Measurements from ENCODE around the gene SLAMF9. TPM values are rescaled to one million over a fixed set of nuclear protein-coding genes. Genes with fewer than 3 reads are reported as not detected.
A peak's percentile ranks its signal among the peaks of the same experiment; 100 is the strongest.

SLAMF9 gene
- total RNA-seq, 4 donors from 2014 or later, result not detected

DNA sequence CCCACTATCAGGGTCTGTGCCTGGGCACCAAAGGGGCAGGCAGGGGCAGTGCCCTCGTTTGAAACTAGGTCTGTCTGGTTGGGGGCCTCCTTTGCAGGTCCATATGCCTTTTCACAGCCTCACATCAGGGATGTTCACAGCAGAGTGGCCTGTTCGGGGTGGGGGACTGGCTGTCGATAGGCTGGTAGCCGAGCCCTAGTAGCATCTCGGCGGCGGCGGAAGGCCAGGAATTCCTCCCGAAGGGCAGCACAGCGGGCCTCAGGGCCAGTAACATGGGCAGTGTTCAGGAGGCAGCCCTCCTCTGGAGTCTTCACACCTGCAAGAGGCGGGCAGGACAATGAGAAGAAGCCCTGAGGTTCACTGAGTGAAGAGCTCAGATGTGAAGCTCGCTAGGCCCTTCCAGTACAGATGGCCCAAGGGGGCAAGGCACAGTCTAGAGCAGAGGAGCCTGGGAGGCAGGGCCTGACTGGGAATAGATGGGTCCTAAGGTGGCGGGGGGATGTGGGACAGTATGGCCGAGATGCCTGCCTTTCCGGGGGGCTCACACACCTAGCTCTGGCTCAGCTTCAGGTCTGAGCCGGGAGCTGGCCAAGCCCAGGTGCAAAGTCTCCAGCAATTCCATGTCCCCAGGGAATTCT lies 26.7 kb downstream of the SLAMF9 start:
- WGBS, 2 donors, result 90 to 91% methylated on average over 16 of the region's 16 CpGs
- intact Hi-C loops (cut with DNase I; ENCODE audit: low total_unique reads), result no loop called here
- no peak overlapping the region for H3K4me3 ChIP-seq (ENCODE audit: low read depth, poor library complexity, severe bottlenecking)
- TF ChIP-seq, protein P1, sequence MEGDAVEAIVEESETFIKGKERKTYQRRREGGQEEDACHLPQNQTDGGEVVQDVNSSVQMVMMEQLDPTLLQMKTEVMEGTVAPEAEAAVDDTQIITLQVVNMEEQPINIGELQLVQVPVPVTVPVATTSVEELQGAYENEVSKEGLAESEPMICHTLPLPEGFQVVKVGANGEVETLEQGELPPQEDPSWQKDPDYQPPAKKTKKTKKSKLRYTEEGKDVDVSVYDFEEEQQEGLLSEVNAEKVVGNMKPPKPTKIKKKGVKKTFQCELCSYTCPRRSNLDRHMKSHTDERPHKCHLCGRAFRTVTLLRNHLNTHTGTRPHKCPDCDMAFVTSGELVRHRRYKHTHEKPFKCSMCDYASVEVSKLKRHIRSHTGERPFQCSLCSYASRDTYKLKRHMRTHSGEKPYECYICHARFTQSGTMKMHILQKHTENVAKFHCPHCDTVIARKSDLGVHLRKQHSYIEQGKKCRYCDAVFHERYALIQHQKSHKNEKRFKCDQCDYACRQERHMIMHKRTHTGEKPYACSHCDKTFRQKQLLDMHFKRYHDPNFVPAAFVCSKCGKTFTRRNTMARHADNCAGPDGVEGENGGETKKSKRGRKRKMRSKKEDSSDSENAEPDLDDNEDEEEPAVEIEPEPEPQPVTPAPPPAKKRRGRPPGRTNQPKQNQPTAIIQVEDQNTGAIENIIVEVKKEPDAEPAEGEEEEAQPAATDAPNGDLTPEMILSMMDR (IDR thresholded peaks at IDR 0.05), result no peak
- TF ChIP-seq POLR2A (IDR thresholded peaks at IDR 0.05), result no peak
- no peak for DNase-seq (ENCODE audit: low spot score in 2 of 2)

GRCh38 chr1:159925719-159926078 lies 28.3 kb downstream of the SLAMF9 start:
- peak overlapping the region; percentile 78 for H3K4me3 ChIP-seq (ENCODE audit: low read depth, poor library complexity, severe bottlenecking)
- TF ChIP-seq, protein P1 (IDR thresholded peaks at IDR 0.05), result no peak
- no peak for TF ChIP-seq POLR2A (IDR thresholded peaks at IDR 0.05)
- intact Hi-C loops (cut with DNase I; ENCODE audit: low total_unique reads), result no loop called here
- 4 to 7% methylated on average over 7 of the region's 7 CpGs for WGBS, 2 donors
- DNase-seq (ENCODE audit: low spot score in 2 of 2), result no peak

DNA sequence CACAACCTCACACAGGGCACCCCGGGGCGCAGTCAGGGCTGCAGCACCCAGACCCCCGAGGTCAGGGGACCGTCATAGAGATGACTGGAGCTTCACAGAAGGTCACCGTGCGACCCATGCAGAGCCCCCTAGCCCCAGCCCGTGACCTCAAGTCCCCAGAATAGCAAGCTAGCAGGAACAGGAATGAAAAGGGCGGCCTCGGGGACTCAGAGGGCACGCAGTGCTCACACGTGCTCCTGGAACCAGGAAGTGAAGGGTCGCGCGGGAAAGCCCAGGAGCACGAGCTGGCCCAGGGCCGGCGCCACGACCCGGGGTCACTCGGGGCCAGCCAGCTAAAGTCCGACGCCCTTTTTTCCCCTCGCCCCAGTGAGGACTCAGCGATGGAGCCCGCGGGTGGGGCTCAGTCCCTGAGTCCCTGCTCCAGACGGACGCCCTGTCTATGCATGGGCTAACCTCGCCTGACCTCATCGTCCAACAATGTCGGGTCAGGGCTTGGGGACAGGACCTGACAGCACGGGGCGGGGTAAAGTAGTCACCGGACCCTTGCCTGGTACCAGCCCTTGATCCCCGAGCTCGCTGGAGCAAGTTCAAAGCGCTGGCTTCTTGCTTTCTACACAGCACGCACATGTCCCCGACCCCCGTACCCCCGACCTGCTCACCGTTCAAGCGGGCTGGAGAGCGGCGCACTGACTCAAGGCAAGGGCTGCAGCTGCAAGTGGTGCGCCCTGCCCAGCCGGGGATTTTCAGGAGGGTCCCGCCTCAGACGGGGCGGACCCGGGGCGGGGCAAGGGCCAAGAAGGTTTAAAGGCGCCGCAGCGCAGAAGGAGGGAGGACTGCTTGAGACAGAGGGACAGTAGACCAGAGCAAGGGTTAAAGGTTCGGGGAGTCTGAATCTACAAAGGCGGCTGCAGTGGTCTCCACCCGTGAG lies 29.0 kb downstream of the SLAMF9 start, which contains the start of gene TAGLN2:
Gene TAGLN2 (minus strand): TSS at position 717 of the 928 bp plus-strand sequence. CDS start 4,998 bp downstream, outside the sequence.
- TF ChIP-seq, protein P1 (IDR thresholded peaks at IDR 0.05), result no peak
- peak in 1 of 2 donors; percentile 51 for TF ChIP-seq POLR2A (IDR thresholded peaks at IDR 0.05)
- DNase-seq (ENCODE audit: low spot score in 2 of 2), result peak; percentile 90 to 98
- 0% methylated on average over 41 to 51 of the region's 58 CpGs for WGBS, 2 donors
- intact Hi-C loops (cut with DNase I; ENCODE audit: low total_unique reads), result no loop called here
- peak within 1 kb of the TSS; percentile 78 for H3K4me3 ChIP-seq (ENCODE audit: low read depth, poor library complexity, severe bottlenecking)

- TF ChIP-seq, protein P1 (IDR thresholded peaks at IDR 0.05), result no peak
- peak in 1 of 2 donors; percentile 3 for TF ChIP-seq POLR2A (IDR thresholded peaks at IDR 0.05)
- peak; percentile 84 to 98 for DNase-seq (ENCODE audit: low spot score in 2 of 2)
- intact Hi-C loops (cut with DNase I; ENCODE audit: low total_unique reads), result no loop called here
- 0 to 1% methylated on average over 13 to 24 of the region's 31 CpGs for WGBS, 2 donors
- peak overlapping the region; percentile 78 for H3K4me3 ChIP-seq (ENCODE audit: low read depth, poor library complexity, severe bottlenecking)
Measured at GRCh38 chr1:159924025-159924790, 29.8 kb downstream of the SLAMF9 start.

DNA sequence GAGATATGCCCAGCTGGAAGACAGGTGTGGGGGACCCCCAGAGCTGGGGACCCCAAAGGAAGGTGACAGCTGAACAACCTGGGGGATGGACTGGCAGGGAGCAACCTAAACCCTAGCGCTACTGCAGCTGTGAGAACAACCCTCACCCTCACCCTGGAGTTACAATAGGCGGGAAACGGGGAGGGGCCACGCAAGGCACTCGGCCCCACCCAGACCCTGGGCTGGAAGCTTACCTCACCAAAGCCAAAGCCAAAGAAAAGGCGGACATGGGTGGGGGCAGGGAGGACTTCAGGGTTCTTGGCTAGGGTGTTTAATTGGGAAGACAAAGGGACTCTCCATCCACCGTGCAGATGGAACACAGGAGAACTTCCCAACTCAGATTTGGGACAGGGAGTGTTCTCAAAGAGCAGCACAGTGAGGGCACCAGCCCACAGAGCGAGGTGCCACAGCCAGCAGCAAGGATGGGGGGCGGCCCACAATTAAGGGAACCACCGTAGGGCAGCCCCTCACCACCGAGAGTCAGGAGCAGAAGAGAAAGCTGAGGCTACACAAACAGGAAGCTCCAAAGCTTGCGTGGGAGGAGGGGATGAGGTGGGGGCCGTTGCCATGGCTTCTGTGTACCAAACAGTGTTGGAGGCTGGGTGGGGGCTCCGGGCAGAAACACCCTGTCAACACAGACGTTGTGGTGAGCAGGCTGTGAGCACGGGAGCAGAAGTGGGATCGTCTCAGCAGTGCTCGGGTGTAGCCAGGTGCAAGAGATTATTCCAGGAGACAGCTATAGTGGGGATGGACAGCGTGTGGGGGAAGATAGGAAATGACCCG lies 30.6 kb downstream of the SLAMF9 start:
- TF ChIP-seq POLR2A (IDR thresholded peaks at IDR 0.05), result peak in 1 of 2 donors; percentile 20
- TF ChIP-seq, protein P1 (IDR thresholded peaks at IDR 0.05), result no peak
- WGBS, 2 donors, result 0 to 1% methylated on average over 20 of the region's 20 CpGs
- DNase-seq (ENCODE audit: low spot score in 2 of 2), result peak; percentile 91 to 97
- intact Hi-C loops (cut with DNase I; ENCODE audit: low total_unique reads), result no loop called here
- H3K4me3 ChIP-seq (ENCODE audit: low read depth, poor library complexity, severe bottlenecking), result peak overlapping the region; percentile 78
